HG02870 (cell line): ENCODE results near the gene PTPRN2.
"Not testable (repeated sequence)": the region's sequence is repeated elsewhere in the genome, so short reads cannot be mapped to it uniquely, and the experiment has no call there.

ENCODE experiments used
- ATAC-seq: cut with Tn5 transposase; IDR thresholded peaks from one replicate; pipeline ENCODE4 v1.9.1; 2021; ENCODE audit warnings: mild to moderate bottlenecking, moderate library complexity; ENCODE audit not compliant: unreplicated experiment

Gene PTPRN2

DNA sequence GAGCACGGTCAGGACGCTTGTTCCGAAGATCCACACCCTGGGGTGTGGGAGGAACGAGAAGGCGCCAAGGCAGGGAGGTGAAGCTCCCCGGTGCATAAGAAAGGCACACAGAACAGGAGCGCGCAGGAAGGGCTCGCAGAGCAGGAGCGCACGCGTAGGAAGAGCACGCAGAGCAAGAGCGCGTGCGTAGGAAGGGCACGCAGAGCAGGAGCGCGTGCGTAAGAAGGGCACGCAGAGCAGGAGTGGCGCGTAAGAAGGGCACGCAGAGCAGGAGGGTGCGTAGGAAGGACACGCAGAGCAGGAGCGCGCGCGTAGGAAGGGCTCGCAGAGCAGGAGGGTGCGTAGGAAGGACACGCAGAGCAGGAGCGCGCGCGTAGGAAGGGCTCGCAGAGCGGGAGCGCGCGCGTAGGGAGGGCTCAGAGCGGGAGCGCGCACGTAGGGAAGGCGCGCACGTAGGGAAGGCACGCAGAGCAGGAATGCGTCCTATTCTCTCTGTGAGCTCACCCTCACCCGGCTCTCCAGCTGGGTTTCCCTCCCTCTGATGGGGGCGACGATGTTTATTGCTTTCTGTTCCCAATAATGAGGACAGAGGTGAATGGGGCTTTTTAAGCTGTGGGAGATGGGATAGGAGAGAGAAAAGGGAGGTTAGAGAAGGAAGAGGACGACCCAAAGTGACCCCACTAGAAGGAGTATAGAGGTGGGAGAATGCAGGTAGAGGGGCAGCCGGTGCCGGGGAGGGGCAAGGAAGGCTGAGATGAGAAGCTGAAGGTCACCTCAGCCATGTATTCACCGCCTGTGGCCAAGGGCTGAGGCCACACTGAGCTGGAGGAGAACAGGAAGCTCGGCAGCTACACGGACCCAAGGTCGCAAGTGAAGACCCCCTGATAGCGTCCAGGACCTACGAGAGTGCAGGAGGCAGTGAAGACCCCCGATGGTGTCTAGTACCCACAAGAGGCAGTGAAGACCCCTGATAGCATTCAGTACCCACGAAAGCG is 423.2 kb downstream of the PTPRN2 start:
- no peak for ATAC-seq

DNA sequence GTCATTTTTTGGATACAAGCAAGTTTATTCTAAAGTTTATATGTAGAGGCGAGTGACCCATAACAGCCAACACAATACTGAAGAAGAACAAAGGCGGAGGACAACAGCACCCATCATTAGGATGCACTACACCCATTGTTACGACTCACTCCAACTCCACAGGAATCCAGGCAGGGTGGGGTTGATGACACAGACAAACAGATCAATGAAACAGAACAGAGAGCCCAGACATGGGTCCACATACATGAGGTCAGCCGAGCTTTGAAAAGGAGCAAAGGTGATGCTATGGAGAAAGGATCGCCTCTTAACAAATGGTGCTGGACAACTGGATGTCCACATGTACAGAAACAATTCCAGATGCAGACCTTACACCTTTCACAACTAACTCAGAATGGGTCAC is 426.4 kb downstream of the PTPRN2 start:
- ATAC-seq = no peak

DNA sequence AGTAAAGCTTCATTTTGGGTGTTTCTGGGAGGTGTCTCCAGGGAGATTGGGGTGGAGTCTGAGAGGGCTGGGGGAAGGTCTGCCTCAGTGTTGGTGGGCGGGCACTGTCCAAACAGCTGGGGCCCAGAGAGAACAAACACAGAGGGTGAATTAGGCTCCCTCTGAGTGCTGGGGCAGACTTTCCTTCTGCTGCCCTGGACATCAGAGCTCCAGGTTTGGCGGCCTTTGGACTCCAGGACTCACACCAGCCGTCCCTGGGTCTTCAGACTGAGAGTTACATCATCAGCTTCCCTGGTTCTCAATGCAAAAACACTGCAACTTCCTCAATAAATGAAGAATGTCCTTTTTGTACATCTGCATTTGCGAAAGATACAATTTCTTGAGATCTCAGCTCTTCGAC is 427.4 kb downstream of the PTPRN2 start:
- no peak for ATAC-seq

DNA sequence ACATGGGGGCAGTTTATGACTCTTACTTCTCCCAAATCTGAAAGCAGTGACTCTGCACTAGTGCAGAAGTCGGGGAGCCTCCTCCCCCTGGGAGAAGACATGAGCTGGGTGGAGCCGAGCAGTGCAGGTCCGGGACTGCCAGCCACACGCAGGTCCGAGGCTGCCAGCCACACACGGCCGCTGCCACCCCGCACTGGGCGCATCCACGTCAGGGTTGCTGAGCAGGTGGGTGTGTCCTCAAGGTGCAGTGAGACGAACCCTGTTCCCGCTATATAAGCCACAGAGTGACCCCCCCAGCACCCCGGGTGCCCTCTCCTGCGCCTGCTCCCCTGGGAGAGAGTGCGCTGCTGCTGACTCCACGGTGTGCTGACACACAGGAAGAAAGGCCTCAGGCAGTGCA is 430.2 kb downstream of the PTPRN2 start:
- no peak for ATAC-seq

GRCh38 chr7:158151273-158151672 is 436.4 kb downstream of the PTPRN2 start:
- not testable (repeated sequence) for ATAC-seq

DNA sequence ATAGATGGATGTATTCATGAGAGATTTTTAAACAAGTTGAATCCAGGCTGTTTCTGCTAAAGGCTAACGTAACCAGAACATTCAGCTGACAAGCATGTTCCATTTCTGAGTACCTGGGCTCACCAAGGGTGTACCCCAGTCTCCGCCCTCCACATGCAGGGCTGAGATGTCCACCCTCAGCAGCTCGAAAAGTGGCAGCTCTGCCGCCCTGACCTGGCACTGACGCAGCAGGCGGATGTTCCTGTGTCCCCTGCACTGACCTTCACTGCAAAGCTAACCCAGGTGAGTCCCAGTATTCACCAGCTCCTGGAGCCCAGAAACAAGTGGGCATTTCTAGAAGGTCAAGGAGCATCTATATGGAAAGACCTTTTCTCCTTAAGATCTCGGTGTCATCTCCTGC is 437.4 kb downstream of the PTPRN2 start:
- ATAC-seq = no peak

DNA sequence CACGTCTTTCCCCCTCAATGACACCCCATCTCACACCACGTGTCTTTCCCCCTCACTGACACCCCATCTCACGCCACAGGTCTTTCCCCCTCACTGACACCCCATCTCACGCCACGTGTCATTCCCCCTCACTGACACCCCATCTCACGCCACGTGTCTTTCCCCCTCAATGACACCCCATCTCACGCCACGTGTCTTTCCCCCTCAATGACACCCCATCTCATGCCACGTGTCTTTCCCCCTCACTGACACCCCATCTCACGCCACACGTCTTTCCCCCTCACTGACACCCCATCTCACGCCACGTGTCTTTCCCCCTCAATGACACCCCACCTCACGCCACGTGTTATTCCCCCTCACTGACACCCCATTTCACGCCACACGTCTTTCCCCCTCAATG is 440.2 kb downstream of the PTPRN2 start:
- ATAC-seq = not testable (repeated sequence)

GRCh38 chr7:158145370-158145769 is 442.3 kb downstream of the PTPRN2 start:
- ATAC-seq = no peak

- ATAC-seq = no peak
Observed at GRCh38 chr7:158143196-158144120, 444.2 kb downstream of the PTPRN2 start.

DNA sequence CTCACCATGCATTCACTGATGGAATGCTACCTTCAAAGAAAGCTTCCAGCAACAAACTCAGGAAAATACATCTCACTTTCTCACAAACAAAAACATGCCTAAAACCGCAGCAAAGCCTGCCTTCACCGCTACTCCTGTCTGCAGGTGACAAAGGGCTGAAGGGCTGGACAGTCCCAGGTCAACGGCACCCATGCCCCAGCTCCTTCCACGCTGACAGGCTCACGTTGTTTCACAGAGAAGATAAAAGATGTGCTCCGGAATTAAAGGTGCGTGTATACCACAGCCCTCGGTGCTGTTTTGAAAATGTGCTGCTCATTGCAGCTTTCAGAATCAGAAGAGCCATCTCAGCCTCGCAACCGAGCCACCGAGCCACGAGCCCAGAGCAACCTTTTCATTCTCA is 445.0 kb downstream of the PTPRN2 start:
- ATAC-seq = no peak

- no peak for ATAC-seq
Observed at GRCh38 chr7:158141806-158142518, 445.7 kb downstream of the PTPRN2 start.

- no peak for ATAC-seq
Observed at GRCh38 chr7:158141221-158141582, 446.4 kb downstream of the PTPRN2 start.

GRCh38 chr7:158140538-158141220 is 446.9 kb downstream of the PTPRN2 start:
- ATAC-seq = no peak

- ATAC-seq = no peak
Observed at GRCh38 chr7:158139499-158139898, 448.1 kb downstream of the PTPRN2 start.

DNA sequence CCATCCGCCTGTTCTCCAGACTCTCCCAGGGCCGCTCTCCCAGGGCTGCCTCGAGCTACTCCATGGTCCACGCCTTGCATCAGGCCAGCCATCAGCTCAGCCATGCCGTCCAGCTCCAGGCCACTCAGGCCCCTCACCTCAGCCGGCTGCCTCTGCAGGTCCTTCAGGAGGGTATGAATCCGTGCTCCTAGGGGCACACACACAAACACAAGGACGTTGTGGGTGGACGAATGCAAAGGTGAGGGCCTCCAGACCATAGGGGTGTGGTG is 449.4 kb downstream of the PTPRN2 start:
- no peak for ATAC-seq

DNA sequence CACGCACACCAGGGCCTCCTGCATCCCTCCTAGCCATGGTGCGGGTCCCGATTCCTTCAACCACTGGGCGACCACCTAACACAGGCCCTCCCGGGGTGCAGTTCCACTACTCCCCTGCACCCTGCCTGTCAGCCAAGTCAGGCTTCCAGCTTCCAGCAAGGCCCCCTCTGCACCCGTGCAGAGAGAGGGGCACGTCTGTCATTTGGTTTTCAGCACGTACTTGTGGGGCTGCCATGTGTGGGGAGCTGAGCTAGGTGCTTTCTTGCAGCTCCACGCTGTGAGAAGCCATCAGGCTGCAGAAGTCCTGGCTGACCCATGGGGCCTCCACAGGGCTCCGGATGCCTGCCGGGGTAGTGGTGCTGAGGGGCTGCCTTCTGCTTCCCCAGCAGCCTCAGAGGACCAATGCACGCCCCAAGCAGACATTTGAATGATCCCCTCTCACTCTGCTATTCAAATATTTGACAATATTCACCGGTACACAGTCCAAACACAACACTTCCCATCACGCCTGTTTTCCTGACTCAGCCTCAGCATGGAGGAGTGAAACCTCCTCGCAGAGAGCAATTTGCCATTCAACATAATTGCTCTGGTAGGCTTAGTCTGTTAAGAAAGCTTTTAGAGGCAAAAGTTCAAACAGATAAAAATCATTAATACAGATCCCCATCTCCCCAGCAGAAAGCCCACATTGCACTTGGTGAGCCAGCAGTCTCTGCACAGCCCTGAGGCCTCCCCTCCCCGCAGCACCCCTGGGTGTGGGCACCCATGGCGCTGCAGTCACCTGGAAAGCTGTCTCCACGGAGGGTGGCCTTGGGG is 449.9 kb downstream of the PTPRN2 start:
- ATAC-seq = no peak

DNA sequence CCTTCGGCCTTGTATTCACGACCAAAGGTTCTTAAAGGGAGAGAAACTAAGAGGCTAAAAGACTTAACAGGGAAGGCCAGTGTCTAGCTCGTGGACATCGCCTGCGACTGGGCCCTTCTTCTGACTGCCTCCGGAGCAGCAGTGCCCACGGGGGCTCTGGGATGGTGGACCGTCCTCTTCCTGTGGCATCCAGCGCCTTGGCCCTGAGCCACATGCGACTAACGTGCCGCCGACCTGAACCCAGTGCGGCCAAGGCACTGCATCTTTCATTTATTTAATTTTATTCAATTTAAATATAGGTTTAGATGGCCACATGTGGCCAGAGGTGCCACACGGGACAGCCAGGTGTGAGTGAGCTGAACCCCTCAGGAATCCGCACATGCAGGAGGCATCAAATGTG is 451.7 kb downstream of the PTPRN2 start:
- ATAC-seq = no peak

- no peak for ATAC-seq
Observed at GRCh38 chr7:158134824-158135223, 452.8 kb downstream of the PTPRN2 start.

DNA sequence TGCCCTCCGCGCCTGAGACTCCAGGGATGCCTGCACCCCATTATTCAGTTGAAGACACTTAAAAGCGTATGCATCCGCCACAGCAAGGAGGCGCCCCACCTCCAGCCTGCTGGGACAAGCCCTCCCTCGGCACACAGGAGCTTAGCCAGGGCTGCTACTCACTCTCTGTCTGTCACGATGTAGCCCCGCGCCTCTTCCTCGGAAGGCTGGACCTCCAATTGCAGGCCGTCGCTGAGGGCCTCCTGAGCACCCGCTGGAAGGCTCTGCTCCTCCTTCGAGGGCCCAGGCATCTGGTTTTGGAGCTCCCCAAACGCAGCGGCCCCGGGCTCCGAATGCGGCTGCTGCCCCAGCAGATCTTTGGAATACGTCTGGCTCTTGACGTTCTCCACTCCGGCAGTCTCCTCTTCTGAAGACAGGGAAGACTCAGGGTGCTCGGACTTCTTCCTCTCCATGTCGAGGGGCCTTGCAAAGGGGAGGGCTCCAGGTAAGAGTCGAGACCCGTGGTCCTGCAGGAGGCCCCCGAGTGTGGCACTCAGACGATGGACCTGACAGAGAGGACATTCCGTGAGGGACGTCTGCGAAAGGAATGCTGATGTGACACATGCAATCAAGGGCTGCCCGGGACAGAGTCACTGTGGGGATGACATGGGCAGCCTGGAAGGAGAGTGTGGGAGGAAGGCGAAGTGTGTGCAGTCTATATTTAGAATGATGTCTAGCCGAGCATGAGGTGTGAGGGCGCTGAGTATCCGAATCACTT is 453.9 kb downstream of the PTPRN2 start:
- ATAC-seq = no peak
